ENCODE measurements around the gene TPPP3. TPM values are rescaled to one million over a fixed set of nuclear protein-coding genes. Genes with fewer than 3 reads are reported as not detected.

Gene TPPP3
- total RNA-seq, 2 donors from 2014 or later: 0.29 to 0.70 TPM

GRCh38 chr16:67406111-67406971 lies 13.0 kb upstream of the TPPP3 start:
- DNase-seq (no peak), ATAC-seq (no peak)
- Mint-ChIP-seq H3K36me3 (ENCODE audit: low read depth) (no peaks in the 10 kb centered on the region), H3K4me1 (peaks cover 2% of the 10 kb centered on the region), H3K27ac (no peak overlapping the region), H3K27me3 (peaks cover 47% of the 10 kb centered on the region), H3K4me3 (no peak overlapping the region)
- H3K9me3 ChIP-seq (ENCODE audit: control insufficient read depth, low read length, poor library complexity, severe bottlenecking): no peaks in the 10 kb centered on the region

- H3K9me3 ChIP-seq (ENCODE audit: control insufficient read depth, low read length, poor library complexity, severe bottlenecking): no peaks in the 10 kb centered on the region
- no peak overlapping the region for H3K4me3 Mint-ChIP-seq
- no peak for ATAC-seq
- H3K27me3 Mint-ChIP-seq: peaks cover 49% of the 10 kb centered on the region
- no peak overlapping the region for H3K27ac Mint-ChIP-seq
- peaks cover 2% of the 10 kb centered on the region for H3K4me1 Mint-ChIP-seq
- no peaks in the 10 kb centered on the region for H3K36me3 Mint-ChIP-seq (ENCODE audit: low read depth)
- no peak for DNase-seq
Measured at GRCh38 chr16:67405336-67405735, 12.0 kb upstream of the TPPP3 start.

- no peak for ATAC-seq
- H3K4me1 Mint-ChIP-seq: peaks cover 2% of the 10 kb centered on the region
- H3K4me3 Mint-ChIP-seq: no peak overlapping the region
- peaks cover 49% of the 10 kb centered on the region for H3K27me3 Mint-ChIP-seq
- no peaks in the 10 kb centered on the region for H3K9me3 ChIP-seq (ENCODE audit: control insufficient read depth, low read length, poor library complexity, severe bottlenecking)
- no peak for DNase-seq
- H3K36me3 Mint-ChIP-seq (ENCODE audit: low read depth): no peaks in the 10 kb centered on the region
- H3K27ac Mint-ChIP-seq: no peak overlapping the region
Measured at GRCh38 chr16:67404740-67405226, 11.5 kb upstream of the TPPP3 start.

- H3K36me3 Mint-ChIP-seq (ENCODE audit: low read depth): no peaks in the 10 kb centered on the region
- no peak overlapping the region for H3K4me3 Mint-ChIP-seq
- peaks cover 43% of the 10 kb centered on the region for H3K27me3 Mint-ChIP-seq
- H3K9me3 ChIP-seq (ENCODE audit: control insufficient read depth, low read length, poor library complexity, severe bottlenecking): no peaks in the 10 kb centered on the region
- ATAC-seq (no peak), DNase-seq (no peak)
- H3K27ac Mint-ChIP-seq: no peak overlapping the region
- peaks cover 2% of the 10 kb centered on the region for H3K4me1 Mint-ChIP-seq
Measured at GRCh38 chr16:67403976-67404555, 10.8 kb upstream of the TPPP3 start.

GRCh38 chr16:67400901-67401300 lies 7.6 kb upstream of the TPPP3 start:
- Mint-ChIP-seq H3K36me3 (ENCODE audit: low read depth) (no peaks in the 10 kb centered on the region), H3K27ac (no peak overlapping the region), H3K27me3 (peaks cover 38% of the 10 kb centered on the region), H3K4me1 (peaks cover 2% of the 10 kb centered on the region), H3K4me3 (no peak overlapping the region)
- H3K9me3 ChIP-seq (ENCODE audit: control insufficient read depth, low read length, poor library complexity, severe bottlenecking): no peaks in the 10 kb centered on the region
- ATAC-seq: no peak
- DNase-seq: no peak

- ATAC-seq: no peak
- H3K4me3 Mint-ChIP-seq: no peak overlapping the region
- no peaks in the 10 kb centered on the region for H3K9me3 ChIP-seq (ENCODE audit: control insufficient read depth, low read length, poor library complexity, severe bottlenecking)
Measured at GRCh38 chr16:67399749-67400704, 6.7 kb upstream of the TPPP3 start.

GRCh38 chr16:67399218-67399733 lies 6.0 kb upstream of the TPPP3 start:
- H3K9me3 ChIP-seq (ENCODE audit: control insufficient read depth, low read length, poor library complexity, severe bottlenecking): no peaks in the 10 kb centered on the region
- ATAC-seq: peak; percentile 78
- peak in 1 of 3 donors; percentile 34 for DNase-seq
- Mint-ChIP-seq H3K27me3 (peaks cover 38% of the 10 kb centered on the region), H3K36me3 (ENCODE audit: low read depth) (peaks cover under 1% of the 10 kb centered on the region), H3K4me1 (peaks cover 3% of the 10 kb centered on the region), H3K27ac (no peak overlapping the region), H3K4me3 (no peak overlapping the region)

More at GRCh38 chr16:67399749-67400704, 6.7 kb upstream of the TPPP3 start:
- Mint-ChIP-seq H3K27me3 (peaks cover 38% of the 10 kb centered on the region), H3K4me1 (peaks cover 2% of the 10 kb centered on the region), H3K36me3 (ENCODE audit: low read depth) (no peaks in the 10 kb centered on the region), H3K27ac (no peak overlapping the region)
- no peak for DNase-seq

- no peaks in the 10 kb centered on the region for H3K9me3 ChIP-seq (ENCODE audit: control insufficient read depth, low read length, poor library complexity, severe bottlenecking)
- Mint-ChIP-seq H3K4me3 (no peak overlapping the region), H3K27me3 (peaks cover 38% of the 10 kb centered on the region), H3K4me1 (peaks cover 7% of the 10 kb centered on the region), H3K36me3 (ENCODE audit: low read depth) (peaks cover 4% of the 10 kb centered on the region), H3K27ac (no peak overlapping the region)
- no peak for ATAC-seq
- no peak for DNase-seq
Measured at GRCh38 chr16:67398546-67399217, 5.4 kb upstream of the TPPP3 start.

- H3K9me3 ChIP-seq (ENCODE audit: control insufficient read depth, low read length, poor library complexity, severe bottlenecking): no peaks in the 10 kb centered on the region
- no peak for ATAC-seq
- H3K27ac Mint-ChIP-seq: no peak overlapping the region
- H3K36me3 Mint-ChIP-seq (ENCODE audit: low read depth): peaks cover 4% of the 10 kb centered on the region
- H3K4me3 Mint-ChIP-seq: no peak overlapping the region
- peaks cover 34% of the 10 kb centered on the region for H3K27me3 Mint-ChIP-seq
- DNase-seq: no peak
- peaks cover 7% of the 10 kb centered on the region for H3K4me1 Mint-ChIP-seq
Measured at GRCh38 chr16:67397812-67398545, 4.7 kb upstream of the TPPP3 start.

GRCh38 chr16:67397036-67397801 lies 3.9 kb upstream of the TPPP3 start:
- DNase-seq (no peak), ATAC-seq (no peak)
- Mint-ChIP-seq H3K4me3 (no peak overlapping the region), H3K4me1 (peaks cover 9% of the 10 kb centered on the region), H3K27me3 (peaks cover 34% of the 10 kb centered on the region), H3K27ac (no peak overlapping the region), H3K36me3 (ENCODE audit: low read depth) (peaks cover 8% of the 10 kb centered on the region)
- no peaks in the 10 kb centered on the region for H3K9me3 ChIP-seq (ENCODE audit: control insufficient read depth, low read length, poor library complexity, severe bottlenecking)

GRCh38 chr16:67396159-67397035 lies 3.1 kb upstream of the TPPP3 start:
- no peak overlapping the region for H3K27ac Mint-ChIP-seq
- H3K4me3 Mint-ChIP-seq: no peak overlapping the region
- no peaks in the 10 kb centered on the region for H3K9me3 ChIP-seq (ENCODE audit: control insufficient read depth, low read length, poor library complexity, severe bottlenecking)
- peaks cover 8% of the 10 kb centered on the region for H3K36me3 Mint-ChIP-seq (ENCODE audit: low read depth)
- DNase-seq: no peak
- no peak for ATAC-seq
- H3K4me1 Mint-ChIP-seq: peaks cover 8% of the 10 kb centered on the region
- peaks cover 30% of the 10 kb centered on the region for H3K27me3 Mint-ChIP-seq
